ENCODE results near the gene IPO4.

IPO4 gene

GRCh38 chr14:24172871-24173281 is 15.7 kb downstream of the IPO4 start:
- TF ChIP-seq EZH2phosphoT487 (IDR thresholded peaks at IDR 0.05; ENCODE audit: low read length) (no peak), EZH2 (optimal IDR thresholded peaks at IDR 0.05; ENCODE audit: low read depth, low read length) (no peak)
- TF ChIP-seq, protein P1, sequence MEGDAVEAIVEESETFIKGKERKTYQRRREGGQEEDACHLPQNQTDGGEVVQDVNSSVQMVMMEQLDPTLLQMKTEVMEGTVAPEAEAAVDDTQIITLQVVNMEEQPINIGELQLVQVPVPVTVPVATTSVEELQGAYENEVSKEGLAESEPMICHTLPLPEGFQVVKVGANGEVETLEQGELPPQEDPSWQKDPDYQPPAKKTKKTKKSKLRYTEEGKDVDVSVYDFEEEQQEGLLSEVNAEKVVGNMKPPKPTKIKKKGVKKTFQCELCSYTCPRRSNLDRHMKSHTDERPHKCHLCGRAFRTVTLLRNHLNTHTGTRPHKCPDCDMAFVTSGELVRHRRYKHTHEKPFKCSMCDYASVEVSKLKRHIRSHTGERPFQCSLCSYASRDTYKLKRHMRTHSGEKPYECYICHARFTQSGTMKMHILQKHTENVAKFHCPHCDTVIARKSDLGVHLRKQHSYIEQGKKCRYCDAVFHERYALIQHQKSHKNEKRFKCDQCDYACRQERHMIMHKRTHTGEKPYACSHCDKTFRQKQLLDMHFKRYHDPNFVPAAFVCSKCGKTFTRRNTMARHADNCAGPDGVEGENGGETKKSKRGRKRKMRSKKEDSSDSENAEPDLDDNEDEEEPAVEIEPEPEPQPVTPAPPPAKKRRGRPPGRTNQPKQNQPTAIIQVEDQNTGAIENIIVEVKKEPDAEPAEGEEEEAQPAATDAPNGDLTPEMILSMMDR (IDR thresholded peaks at IDR 0.05; ENCODE audit: low read length), result no peak
- no peaks in the 10 kb centered on the region for H4K20me1 ChIP-seq (ENCODE audit: insufficient read depth, low read length)
- H3K27ac ChIP-seq (ENCODE audit: low read length), result no peak overlapping the region
- no peak overlapping the region for H3K4me3 ChIP-seq (ENCODE audit: low read length)
- no peak overlapping the region for H3K4me2 ChIP-seq (ENCODE audit: low read depth, low read length)
- no peaks in the 10 kb centered on the region for H3F3A ChIP-seq (ENCODE audit: insufficient read depth, low read length)
- H3K36me3 ChIP-seq (replicated peaks; ENCODE audit: insufficient read depth, low read length), result no peaks in the 10 kb centered on the region
- H3K9ac ChIP-seq (ENCODE audit: low read length), result no peak overlapping the region
- H3K9me3 ChIP-seq (replicated peaks; ENCODE audit: insufficient read depth, low read length), result no peaks in the 10 kb centered on the region
- H2AFZ ChIP-seq (ENCODE audit: low read length), result no peak overlapping the region
- no peak for DNase-seq
- H3K27me3 ChIP-seq (replicated peaks; ENCODE audit: insufficient read depth, low read length), result no peaks in the 10 kb centered on the region
- H3K4me1 ChIP-seq (ENCODE audit: low read length), result no peaks in the 10 kb centered on the region
- no peaks in the 10 kb centered on the region for H3K9me2 ChIP-seq (replicated peaks; ENCODE audit: insufficient read depth, low read length)
- H3K79me2 ChIP-seq (ENCODE audit: low read length), result no peaks in the 10 kb centered on the region

- no peaks in the 10 kb centered on the region for H3K9me3 ChIP-seq (replicated peaks; ENCODE audit: insufficient read depth, low read length)
- H3K79me2 ChIP-seq (ENCODE audit: low read length), result no peaks in the 10 kb centered on the region
- TF ChIP-seq EZH2 (optimal IDR thresholded peaks at IDR 0.05; ENCODE audit: low read depth, low read length) (no peak), EZH2phosphoT487 (IDR thresholded peaks at IDR 0.05; ENCODE audit: low read length) (no peak)
- TF ChIP-seq, protein P1 (IDR thresholded peaks at IDR 0.05; ENCODE audit: low read length), result no peak
- H3F3A ChIP-seq (ENCODE audit: insufficient read depth, low read length), result no peaks in the 10 kb centered on the region
- H3K36me3 ChIP-seq (replicated peaks; ENCODE audit: insufficient read depth, low read length), result no peaks in the 10 kb centered on the region
- H3K4me3 ChIP-seq (ENCODE audit: low read length), result no peak overlapping the region
- no peak overlapping the region for H3K9ac ChIP-seq (ENCODE audit: low read length)
- H2AFZ ChIP-seq (ENCODE audit: low read length), result no peak overlapping the region
- H4K20me1 ChIP-seq (ENCODE audit: insufficient read depth, low read length), result no peaks in the 10 kb centered on the region
- H3K4me2 ChIP-seq (ENCODE audit: low read depth, low read length), result no peak overlapping the region
- DNase-seq, result no peak
- H3K4me1 ChIP-seq (ENCODE audit: low read length), result no peaks in the 10 kb centered on the region
- no peak overlapping the region for H3K27ac ChIP-seq (ENCODE audit: low read length)
- H3K9me2 ChIP-seq (replicated peaks; ENCODE audit: insufficient read depth, low read length), result no peaks in the 10 kb centered on the region
- no peaks in the 10 kb centered on the region for H3K27me3 ChIP-seq (replicated peaks; ENCODE audit: insufficient read depth, low read length)
Observed at GRCh38 chr14:24172261-24172860, 16.3 kb downstream of the IPO4 start.

- no peaks in the 10 kb centered on the region for H3K4me1 ChIP-seq (ENCODE audit: low read length)
- no peaks in the 10 kb centered on the region for H3K36me3 ChIP-seq (replicated peaks; ENCODE audit: insufficient read depth, low read length)
- H3K27ac ChIP-seq (ENCODE audit: low read length), result no peak within 1 kb of the TSS
- no peaks in the 10 kb centered on the region for H3K9me3 ChIP-seq (replicated peaks; ENCODE audit: insufficient read depth, low read length)
- no peaks in the 10 kb centered on the region for H4K20me1 ChIP-seq (ENCODE audit: insufficient read depth, low read length)
- no peak within 1 kb of the TSS for H3K9ac ChIP-seq (ENCODE audit: low read length)
- H3K27me3 ChIP-seq (replicated peaks; ENCODE audit: insufficient read depth, low read length), result no peaks in the 10 kb centered on the region
- H3K9me2 ChIP-seq (replicated peaks; ENCODE audit: insufficient read depth, low read length), result no peaks in the 10 kb centered on the region
- no peak within 1 kb of the TSS for H3K4me3 ChIP-seq (ENCODE audit: low read length)
- no peaks in the 10 kb centered on the region for H3F3A ChIP-seq (ENCODE audit: insufficient read depth, low read length)
- H3K79me2 ChIP-seq (ENCODE audit: low read length), result no peaks in the 10 kb centered on the region
- DNase-seq, result no peak
- TF ChIP-seq EZH2 (optimal IDR thresholded peaks at IDR 0.05; ENCODE audit: low read depth, low read length), result no peak
- no peak for TF ChIP-seq EZH2phosphoT487 (IDR thresholded peaks at IDR 0.05; ENCODE audit: low read length)
- TF ChIP-seq, protein P1 (IDR thresholded peaks at IDR 0.05; ENCODE audit: low read length), result no peak
- H2AFZ ChIP-seq (ENCODE audit: low read length), result no peak within 1 kb of the TSS
- H3K4me2 ChIP-seq (ENCODE audit: low read depth, low read length), result no peak within 1 kb of the TSS
Observed at GRCh38 chr14:24171422-24172260, 17.0 kb downstream of the IPO4 start, which contains the start of gene REC8. Gene REC8 (plus strand): TSS chr14:24172080. CDS start chr14:24172553, 473 bp downstream.
